GM19193 (cell line): ENCODE measurements around the gene RHOB.
A peak's percentile ranks its signal among the peaks of the same experiment; 100 is the strongest.

Experiments
- POLR2A ChIP-seq: IDR thresholded peaks from 4 replicates; pipeline ENCODE4 v1.6.1; 2011; ENCODE audit not compliant: insufficient read depth, insufficient read length; ENCODE audit errors: extremely low read depth

RHOB gene

DNA sequence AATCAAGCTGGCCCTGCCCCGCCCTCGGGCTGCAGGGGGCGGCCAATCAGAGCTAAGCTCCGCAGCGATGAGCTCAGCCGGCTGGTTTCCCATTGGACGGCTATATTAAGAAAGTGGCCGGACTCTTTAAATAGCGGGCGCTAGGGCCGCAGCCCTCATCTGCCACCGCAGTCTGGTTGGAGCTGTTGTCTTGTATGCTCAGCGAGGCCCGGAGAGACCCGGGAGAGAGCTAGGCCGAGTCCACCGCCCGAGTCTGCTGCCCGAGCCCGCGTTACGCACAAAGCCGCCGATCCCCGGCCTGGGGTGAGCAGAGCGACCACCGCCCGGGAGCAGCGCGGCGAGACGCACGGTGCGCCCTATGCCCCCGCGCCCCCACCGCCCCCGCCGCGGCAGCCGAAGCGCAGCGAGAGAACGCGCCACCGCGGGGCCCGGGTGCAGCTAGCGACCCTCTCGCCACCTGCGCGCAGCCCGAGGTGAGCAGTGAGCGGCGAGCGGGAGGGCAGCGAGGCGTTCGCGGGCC is at the start of gene RHOB:
Gene RHOB, plus strand, starts transcription at position 158 of the 520 bp plus-strand sequence. CDS start 392 bp downstream, outside the sequence.
- TF ChIP-seq POLR2A = peak; percentile 99

DNA sequence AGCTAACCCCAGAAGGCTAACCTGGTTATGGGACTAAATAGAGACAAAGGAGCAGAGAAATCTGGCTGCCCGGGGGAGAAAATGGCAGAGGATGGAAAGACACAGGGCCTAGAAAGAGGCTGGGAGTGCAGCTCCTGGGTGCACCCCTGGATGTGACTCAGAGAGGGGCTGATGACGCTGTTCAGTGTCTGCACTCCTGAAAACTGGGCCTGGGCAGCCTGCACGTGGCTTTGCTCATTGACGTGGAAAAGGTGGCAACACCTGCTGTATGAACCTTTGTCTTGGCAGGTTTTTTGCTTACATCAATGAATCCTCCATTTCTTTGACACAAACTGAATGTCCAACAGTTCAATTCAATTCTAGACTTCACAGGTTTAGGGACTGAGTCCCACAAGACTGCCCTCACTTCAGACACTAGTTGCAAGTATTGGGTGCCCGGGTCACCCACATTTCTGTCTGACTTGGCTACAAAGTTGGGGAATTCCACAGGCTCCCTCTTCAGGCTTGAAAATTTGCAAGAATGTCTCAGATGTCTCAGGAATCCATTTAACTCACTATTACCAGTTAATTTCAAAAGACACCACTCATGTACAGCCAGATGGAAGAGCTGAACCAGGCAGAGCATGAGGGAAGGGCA is 48.9 kb upstream of the RHOB start:
- no peak for TF ChIP-seq POLR2A

DNA sequence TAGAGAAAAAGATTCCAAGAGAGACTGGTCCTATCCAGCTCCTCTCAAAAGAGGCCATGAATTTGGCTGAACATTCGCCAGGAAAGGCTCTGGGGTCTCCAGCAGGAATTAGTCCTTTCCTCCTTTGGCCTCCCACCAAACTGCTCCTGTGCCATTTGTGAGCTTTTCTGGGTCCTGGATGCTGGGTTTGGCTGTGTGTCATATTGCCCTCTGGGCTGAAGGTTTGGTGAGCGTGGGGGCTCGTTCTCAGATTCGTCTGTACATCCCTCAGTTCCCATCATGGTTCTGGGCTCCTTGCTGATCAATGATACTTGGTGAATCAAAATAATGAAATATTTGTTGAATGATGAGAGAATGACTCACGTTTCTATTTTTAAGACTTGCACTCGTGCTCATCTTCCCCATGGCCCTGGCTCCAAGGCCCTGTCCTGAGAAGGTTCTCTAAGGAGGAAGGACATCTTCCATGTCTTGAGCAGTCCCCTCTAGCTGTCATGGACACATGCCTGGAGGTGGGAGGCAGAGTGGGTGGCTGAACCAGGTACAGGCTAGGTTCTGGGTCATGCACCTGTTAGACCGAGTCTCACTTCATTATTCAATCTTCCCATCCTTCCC is 47.8 kb upstream of the RHOB start:
- TF ChIP-seq POLR2A = no peak

DNA sequence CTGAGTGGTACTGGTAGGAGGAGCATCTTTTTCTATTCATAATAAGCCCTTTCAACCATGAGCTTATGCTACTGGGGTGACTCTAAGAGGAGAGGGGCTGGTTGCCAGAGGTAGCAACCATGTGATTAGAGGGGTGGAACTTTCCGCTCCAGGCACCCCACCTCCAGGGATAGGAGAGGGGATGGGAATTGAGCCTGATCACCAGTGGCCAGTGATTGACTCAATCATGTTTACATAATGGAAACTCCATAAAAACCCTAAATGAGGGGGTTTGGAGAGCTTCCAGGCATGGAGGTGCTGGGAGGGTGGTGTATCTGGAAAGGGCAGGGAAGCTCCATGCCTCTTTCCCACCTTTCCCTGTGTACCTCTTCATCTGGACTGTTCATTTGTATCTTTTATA is 46.6 kb upstream of the RHOB start:
- TF ChIP-seq POLR2A = no peak

DNA sequence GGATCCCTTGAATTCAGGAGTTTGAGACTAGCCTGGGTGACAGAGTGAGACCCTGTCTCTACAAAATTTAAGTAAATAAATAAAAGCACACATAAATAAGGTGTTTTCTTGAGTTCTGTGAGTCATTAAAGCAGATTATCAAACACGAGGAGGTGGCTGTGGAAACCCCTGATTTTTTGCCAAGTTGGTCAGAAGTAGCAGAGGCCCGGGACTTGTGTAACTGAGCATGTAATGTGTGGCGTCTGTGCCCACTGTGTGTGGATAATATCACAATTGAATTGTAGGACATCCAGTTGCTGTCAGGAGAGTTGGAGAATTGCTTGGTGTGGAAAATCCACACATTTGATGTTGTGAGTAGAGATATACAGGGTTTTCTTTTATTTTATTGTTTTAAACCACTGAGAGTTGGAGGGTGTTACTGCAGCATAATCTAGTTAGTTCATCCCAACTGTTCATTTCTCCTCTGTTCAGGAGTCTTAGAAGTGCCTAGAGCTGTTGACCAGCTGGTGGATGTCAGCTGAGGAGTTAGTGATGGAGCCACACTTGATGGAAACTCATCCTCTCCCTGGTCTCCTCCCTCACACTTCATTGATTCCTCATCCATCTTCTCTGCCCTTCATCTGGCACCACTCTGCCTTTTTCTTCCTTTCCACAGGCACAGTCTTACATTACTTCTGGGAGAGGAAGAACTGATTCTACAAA is 45.9 kb upstream of the RHOB start:
- no peak for TF ChIP-seq POLR2A

DNA sequence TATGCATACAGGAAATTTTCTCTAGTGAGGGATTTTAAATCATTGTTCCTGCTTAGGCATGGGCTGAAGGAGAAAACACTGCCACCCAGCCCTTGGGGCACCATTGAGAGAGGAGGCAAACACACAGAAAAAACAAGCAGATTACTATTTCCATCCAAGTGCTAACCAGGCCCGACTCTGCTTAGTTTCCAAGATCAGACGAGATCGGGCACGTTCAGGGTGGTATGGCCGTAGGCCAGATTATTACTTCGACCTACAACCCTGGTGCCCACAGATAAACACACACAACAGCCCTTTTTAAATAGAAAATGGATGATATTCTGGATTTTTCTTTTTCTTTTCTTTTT is 45.4 kb upstream of the RHOB start:
- TF ChIP-seq POLR2A = no peak

DNA sequence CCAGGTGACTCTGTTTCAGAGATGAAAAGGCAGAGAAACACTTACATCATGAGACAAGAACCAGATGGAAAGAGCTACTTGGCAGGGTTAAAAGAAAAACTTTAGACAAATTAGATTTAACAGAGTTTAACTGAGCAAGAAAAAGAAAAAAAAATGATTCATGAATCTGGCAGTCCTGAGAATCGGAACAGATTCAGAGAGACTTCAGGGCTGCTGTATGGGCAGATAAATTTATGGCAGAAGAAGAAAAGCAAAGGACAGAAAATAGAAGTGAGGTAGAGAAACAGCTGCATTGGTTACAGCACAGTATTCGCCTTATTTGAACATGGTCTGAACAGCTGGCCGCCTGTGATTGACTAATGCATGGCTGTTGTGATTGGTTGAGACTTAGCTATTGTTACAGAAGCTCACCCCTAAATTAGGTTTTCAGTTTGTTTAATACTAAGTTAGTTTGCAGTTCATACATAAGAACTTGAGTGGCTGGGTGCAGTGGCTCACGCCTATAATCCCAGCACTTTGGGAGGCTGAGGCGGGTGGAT is 43.0 kb upstream of the RHOB start:
- no peak for TF ChIP-seq POLR2A

DNA sequence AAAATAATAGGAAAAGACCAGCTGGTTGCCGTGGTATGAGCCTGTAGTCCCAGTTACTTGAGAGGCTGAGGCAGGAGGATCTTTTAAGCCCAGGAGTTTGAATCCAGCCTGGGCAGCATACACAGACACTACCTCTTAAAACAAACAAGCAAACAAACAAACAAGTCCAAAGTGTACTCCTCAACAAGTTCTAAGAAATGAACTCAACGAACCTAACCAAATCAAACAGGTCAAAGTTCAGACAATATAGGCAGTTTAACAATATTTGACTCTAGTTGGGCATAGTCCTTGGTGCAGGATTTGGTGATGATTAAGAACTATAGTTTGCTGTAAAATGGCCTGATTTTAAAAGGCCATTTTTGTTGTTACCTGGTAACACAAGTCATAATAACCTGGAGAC is 41.9 kb upstream of the RHOB start:
- no peak for TF ChIP-seq POLR2A

DNA sequence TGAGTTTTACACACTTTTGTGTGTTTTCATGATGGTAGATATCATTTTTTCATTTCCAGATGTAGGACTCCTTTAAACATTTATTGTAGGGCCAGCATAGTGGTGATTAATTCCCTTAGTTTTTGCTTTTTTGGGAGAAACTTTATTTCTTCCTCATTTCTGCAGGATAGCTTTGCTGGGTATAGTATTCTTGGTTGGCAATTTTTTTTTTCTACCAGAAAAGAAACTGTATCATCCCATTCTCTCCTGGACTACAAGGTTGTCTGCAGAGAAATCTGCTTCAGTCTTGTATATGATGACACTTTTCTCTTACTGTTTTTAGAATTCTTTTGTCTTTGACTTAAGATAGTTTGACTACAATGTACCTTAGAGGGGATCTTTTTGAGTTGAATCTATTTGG is 37.8 kb upstream of the RHOB start:
- no peak for TF ChIP-seq POLR2A

DNA sequence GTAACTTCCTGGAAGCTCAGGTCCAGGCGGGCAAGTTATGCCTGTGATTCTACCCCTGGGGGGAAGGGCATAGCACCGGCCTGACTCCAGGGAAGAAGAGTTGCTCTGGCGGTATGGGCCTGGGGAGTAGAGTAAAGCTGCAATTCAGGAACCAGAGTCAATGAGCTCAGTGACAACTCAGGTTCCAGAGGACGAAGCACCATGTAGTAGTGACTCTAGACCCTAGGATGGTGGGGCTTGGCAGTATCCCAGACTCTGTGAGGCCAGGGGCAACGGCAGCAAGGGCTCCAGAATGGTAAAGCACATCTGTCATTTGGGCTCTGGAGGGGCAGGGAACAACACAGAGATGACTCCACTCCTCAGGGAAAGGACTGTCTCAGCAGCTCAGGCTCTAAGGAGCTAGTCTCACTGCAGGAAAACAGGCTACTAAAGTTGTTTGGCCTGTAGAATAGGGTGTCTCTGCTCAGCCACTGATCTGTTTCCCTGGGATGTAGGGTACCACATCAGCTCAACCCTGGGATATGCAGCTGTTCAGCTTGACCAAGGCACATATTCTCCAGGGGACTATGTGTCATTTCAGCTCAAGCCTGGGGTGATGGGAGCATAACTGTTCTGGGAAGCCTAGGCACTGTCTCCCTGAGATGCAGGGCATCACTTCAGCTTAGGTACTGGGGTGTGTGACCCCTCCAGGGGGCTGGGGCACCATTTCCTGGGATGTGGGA is 36.2 kb upstream of the RHOB start:
- TF ChIP-seq POLR2A = no peak

DNA sequence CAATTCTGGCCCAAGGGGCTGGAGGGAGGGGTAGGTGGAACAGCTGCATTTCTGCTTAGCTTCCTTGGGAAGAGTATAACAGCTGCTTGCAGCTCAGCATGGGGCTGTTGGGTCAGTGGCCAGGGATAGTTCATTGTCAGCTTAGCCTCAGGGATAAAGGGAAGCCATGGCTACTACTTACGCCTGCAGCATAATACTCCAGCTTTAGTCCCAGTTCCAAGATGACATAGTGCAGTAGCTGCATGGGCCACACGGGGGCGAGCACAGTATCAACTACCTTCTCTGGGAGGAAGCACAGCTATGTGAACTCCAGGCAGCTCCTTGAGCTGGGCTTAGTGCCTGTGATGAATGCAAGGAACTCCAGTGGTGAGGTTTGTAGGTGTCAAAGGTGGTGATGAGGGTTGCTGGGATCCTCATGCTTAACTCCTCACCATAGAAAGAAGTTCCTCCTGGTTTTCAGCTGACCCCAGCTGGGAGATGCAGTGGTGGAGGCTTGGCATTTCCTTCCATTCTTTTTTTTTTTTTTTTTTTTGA is 35.4 kb upstream of the RHOB start:
- TF ChIP-seq POLR2A = no peak

DNA sequence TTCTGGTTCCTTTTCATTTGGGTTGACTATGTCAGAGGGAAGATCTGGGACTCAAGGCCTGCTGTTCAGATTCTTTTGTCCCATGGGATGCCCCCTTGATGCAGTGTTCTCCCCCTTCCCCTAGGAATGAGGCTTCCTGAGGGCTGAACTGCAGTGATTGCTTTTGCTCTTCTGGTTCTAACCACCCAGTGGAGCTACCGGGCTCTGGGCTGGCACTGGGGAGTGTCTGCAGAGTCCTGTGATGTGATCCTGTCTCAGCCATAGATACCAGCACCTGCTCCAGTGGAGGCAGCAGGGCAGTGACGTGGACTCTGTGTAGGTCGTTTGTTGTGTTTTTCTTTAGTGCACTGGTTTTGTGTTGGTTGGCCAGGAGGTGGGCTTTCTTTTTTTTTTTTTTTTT is 32.1 kb upstream of the RHOB start:
- no peak for TF ChIP-seq POLR2A

DNA sequence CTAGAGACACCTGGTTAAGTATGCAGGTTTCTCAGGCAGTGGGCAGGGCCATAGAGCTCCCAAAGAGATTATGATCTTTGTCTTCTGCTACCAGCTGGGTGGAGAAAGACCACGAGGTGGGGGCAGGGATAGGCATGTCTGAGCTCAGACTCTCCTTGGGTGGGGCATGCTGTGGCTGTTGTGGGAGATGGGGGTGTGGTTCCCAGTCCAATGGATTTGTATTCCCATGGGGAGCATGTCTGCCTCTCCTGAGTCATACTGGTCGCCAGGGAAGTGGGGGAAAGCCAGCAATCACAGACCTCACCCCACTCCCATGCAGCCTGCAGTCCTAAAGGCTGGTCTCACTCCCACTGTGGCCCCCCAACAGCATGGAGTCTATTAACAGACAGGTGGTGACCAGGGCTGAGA is 31.4 kb upstream of the RHOB start:
- no peak for TF ChIP-seq POLR2A

DNA sequence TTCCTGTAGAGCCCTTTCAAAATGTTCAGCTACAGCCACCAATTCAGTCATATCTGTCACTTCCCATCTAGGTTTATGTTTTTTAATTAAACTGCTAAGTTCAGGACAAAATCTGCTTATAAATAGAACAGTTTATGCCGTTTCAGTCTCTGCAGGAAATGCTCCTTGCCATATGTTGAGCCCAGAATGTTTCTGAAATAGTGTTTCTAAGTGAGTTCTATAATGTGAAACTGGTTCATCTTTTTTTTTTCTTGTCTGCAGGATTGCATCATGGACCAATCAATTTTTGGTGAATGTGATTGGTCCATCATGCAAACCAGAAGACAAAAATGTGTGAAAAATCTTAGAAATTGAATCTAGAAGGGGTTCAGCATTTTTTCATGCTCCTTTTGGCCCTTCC is 30.2 kb upstream of the RHOB start:
- TF ChIP-seq POLR2A = no peak

DNA sequence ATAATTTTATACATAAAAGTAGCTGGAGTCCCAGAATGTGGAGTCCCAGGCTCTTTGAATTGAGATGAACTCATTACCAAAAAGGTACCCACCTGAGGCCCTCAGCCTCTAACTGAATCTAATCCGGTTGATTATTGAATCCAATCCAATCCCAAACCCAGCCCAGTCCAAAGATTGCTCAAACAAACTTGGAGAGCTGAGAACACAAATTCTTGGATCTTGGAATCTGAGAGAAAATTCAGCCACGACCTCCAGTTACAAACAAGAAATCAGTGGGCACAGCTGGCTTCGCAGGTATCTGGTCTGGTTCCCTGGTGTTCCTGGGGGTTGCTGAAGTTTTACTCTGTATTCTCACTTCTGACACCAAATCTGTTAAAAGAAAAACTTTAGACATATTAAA is 28.4 kb upstream of the RHOB start:
- no peak for TF ChIP-seq POLR2A
